ENCODE data around the gene AK9. TPM values are rescaled to one million over a fixed set of nuclear protein-coding genes. Genes with fewer than 3 reads are reported as not detected.

AK9 gene
- total RNA-seq, 1 experiment from 2014 or later, result 3.5 TPM

- no peaks in the 10 kb centered on the region for H3K9me3 ChIP-seq (ENCODE audit: control insufficient read depth in 1 of 2, insufficient read depth in 1 of 2, low read depth in 1 of 2, low read length in 2 of 2)
- H3K4me1 ChIP-seq (ENCODE audit: control insufficient read depth in 1 of 2, insufficient read depth in 2 of 2, low read length in 2 of 2), result peaks cover 4 to 40% of the 10 kb centered on the region in 2 experiments; a peak in 3 of 4 replicates
- no TSS peak for BruUV-seq (replicated peaks)
- H2AFZ ChIP-seq (ENCODE audit: low read depth, low read length, poor library complexity, severe bottlenecking), result no peak overlapping the region
- ATAC-seq (no peak), DNase-seq (ENCODE audit: low read depth, low spot score) (no peak)
- H3K79me2 ChIP-seq (ENCODE audit: insufficient read depth, low read length), result no peaks in the 10 kb centered on the region
- peaks cover 0 to 5% of the 10 kb centered on the region in 2 experiments; a peak in 1 of 4 replicates for H3K36me3 ChIP-seq (ENCODE audit: control insufficient read depth in 1 of 2, insufficient read depth in 2 of 2, low read length in 2 of 2)
- ChIA-PET CTCF (interaction anchor here (1.6 kb wide), 1 partner anchor 13 kb away, joined by 4 read pairs; the partner anchor contains the start of genes PPIL6 and SMPD2), POLR2A (interaction anchor here (1.6 kb wide), 1 partner anchor 12 kb away, joined by 5 read pairs; no protein-coding TSS in a partner anchor), RAD21 (ENCODE audit: low non-redundant PET in 1 of 2, low total read pairs in 2 of 2, uncharacterized antibody in 2 of 2, unreplicated experiment in 2 of 2) (no interaction called here)
- peak overlapping the region; percentile 93; the same call in 1 of the 2 replicates for H3K4me2 ChIP-seq (ENCODE audit: low read length)
- no peaks in the 10 kb centered on the region for H4K20me1 ChIP-seq (ENCODE audit: insufficient read depth)
- no peak overlapping the region for H3K9ac ChIP-seq (ENCODE audit: low read length)
- no peaks in the 10 kb centered on the region for H3K9me2 ChIP-seq (ENCODE audit: insufficient read depth)
- H3K4me3 ChIP-seq (replicated peaks in 1 of 2; ENCODE audit: low read depth in 1 of 2, low read length in 2 of 2), result 0 out of 4 replicates have a peak overlapping the region, but pooled peaks of 1 of the 2 experiments have one; percentile 85
- no peak overlapping the region for H3K27ac ChIP-seq (ENCODE audit: low read depth, low read length)
- no peaks in the 10 kb centered on the region for H3K27me3 ChIP-seq (ENCODE audit: insufficient read depth, low read length)
- intact Hi-C loops (cut with micrococcal nuclease), result no loop called here
- TF ChIP-seq SP1 (IDR thresholded peaks at IDR 0.05; ENCODE audit: low read depth) (no peak), YY1 (IDR thresholded peaks at IDR 0.05; ENCODE audit: extremely low read depth, insufficient replicate concordance, low read depth, low read length) (no peak), ATF3 (IDR thresholded peaks at IDR 0.05) (no peak), REST (IDR thresholded peaks at IDR 0.05; ENCODE audit: low read depth) (no peak), POLR2A (IDR thresholded peaks at IDR 0.05; ENCODE audit: borderline replicate concordance, extremely low read depth, insufficient read depth, insufficient read length) (no peak)
- TF ChIP-seq, protein P1, sequence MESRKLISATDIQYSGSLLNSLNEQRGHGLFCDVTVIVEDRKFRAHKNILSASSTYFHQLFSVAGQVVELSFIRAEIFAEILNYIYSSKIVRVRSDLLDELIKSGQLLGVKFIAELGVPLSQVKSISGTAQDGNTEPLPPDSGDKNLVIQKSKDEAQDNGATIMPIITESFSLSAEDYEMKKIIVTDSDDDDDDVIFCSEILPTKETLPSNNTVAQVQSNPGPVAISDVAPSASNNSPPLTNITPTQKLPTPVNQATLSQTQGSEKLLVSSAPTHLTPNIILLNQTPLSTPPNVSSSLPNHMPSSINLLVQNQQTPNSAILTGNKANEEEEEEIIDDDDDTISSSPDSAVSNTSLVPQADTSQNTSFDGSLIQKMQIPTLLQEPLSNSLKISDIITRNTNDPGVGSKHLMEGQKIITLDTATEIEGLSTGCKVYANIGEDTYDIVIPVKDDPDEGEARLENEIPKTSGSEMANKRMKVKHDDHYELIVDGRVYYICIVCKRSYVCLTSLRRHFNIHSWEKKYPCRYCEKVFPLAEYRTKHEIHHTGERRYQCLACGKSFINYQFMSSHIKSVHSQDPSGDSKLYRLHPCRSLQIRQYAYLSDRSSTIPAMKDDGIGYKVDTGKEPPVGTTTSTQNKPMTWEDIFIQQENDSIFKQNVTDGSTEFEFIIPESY (IDR thresholded peaks at IDR 0.05; ENCODE audit: extremely low read depth, insufficient replicate concordance, low read length), result no peak
These were observed 237.2 kb downstream of the AK9 start for GRCh38 chr6:109453594-109454495.
